RWPE1 (cell line): ENCODE results near the gene OGDH.
A peak's percentile ranks its signal among the peaks of the same experiment; 100 is the strongest.

Experiments used
- CTCF ChIA-PET: fragments of 350-600 bp; sonication (Branson Sonifier 250); formaldehyde crosslinking; extraction: SDS; loops from one replicate; lab custom pipeline; 2021; lab: Yijun Ruan, JAX
- POLR2A ChIA-PET: fragments of 400-600 bp; formaldehyde crosslinking; extraction: SDS; loops from one replicate; lab custom pipeline; 2020; ENCODE audit warnings: antibody characterized with exemption; ENCODE audit not compliant: low non-redundant PET; lab: Yijun Ruan, JAX
- DNase-seq: peaks from one replicate; pipeline ENCODE4 v3.0.0; 2012; ENCODE audit warnings: low spot score
- H3K27ac ChIP-seq: fragments of 450-650 bp; 2 replicates; pipeline ENCODE4 v1.5.1; 2017
- TF ChIP-seq, protein P1 (sequence below): fragments of 450-650 bp; conservative IDR thresholded peaks from 2 replicates; pipeline ENCODE4 v1.5.1; 2017; ENCODE audit warnings: low read depth, mild to moderate bottlenecking

Gene OGDH

GRCh38 chr7:44647981-44648714 lies 41.7 kb downstream of the OGDH start:
- POLR2A ChIA-PET = no interaction called here
- TF ChIP-seq, protein P1, sequence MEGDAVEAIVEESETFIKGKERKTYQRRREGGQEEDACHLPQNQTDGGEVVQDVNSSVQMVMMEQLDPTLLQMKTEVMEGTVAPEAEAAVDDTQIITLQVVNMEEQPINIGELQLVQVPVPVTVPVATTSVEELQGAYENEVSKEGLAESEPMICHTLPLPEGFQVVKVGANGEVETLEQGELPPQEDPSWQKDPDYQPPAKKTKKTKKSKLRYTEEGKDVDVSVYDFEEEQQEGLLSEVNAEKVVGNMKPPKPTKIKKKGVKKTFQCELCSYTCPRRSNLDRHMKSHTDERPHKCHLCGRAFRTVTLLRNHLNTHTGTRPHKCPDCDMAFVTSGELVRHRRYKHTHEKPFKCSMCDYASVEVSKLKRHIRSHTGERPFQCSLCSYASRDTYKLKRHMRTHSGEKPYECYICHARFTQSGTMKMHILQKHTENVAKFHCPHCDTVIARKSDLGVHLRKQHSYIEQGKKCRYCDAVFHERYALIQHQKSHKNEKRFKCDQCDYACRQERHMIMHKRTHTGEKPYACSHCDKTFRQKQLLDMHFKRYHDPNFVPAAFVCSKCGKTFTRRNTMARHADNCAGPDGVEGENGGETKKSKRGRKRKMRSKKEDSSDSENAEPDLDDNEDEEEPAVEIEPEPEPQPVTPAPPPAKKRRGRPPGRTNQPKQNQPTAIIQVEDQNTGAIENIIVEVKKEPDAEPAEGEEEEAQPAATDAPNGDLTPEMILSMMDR = no peak
- H3K27ac ChIP-seq = peak overlapping the region; percentile 32
- CTCF ChIA-PET = no interaction called here
- no peak for DNase-seq

DNA sequence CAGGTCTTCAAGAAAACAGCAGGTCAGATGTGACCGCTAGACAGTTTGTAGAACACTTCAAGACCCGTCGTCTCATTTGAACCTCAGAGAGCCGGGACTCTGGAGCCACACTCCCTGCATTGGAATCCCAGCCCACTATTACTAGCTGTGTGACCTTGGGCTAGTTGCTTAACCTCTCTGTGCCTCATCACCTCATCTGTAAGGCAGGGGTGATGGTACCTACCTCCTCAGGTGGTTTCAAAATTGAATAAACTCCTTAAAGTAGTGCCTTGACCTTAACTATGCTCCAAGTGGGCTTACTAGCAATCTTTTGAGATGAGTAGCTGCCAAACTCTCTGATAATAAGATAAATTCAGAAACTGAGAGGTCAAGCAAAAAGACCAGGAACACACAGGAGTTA lies 43.8 kb downstream of the OGDH start:
- ChIA-PET CTCF (interaction anchor here (0.6 kb wide), 1 partner anchor 587 kb away, joined by 3 read pairs; no protein-coding TSS in a partner anchor), POLR2A (no interaction called here)
- TF ChIP-seq, protein P1 = no peak
- H3K27ac ChIP-seq = peak overlapping the region; percentile 56; the same call in 1 of the 2 replicates
- no peak for DNase-seq

- no peak for DNase-seq
- CTCF ChIA-PET = no interaction called here
- TF ChIP-seq, protein P1 = no peak
- POLR2A ChIA-PET = no interaction called here
- peak overlapping the region; percentile 56 for H3K27ac ChIP-seq
These were observed 44.3 kb downstream of the OGDH start for GRCh38 chr7:44650772-44651171.

GRCh38 chr7:44652535-44652934 lies 46.1 kb downstream of the OGDH start:
- TF ChIP-seq, protein P1 = no peak
- no peak overlapping the region for H3K27ac ChIP-seq
- POLR2A ChIA-PET = no interaction called here

GRCh38 chr7:44654255-44654796 lies 47.9 kb downstream of the OGDH start:
- DNase-seq = no peak
- H3K27ac ChIP-seq = no peak overlapping the region
- TF ChIP-seq, protein P1 = no peak
- CTCF ChIA-PET = interaction anchor here (1.2 kb wide), 1 partner anchor 16 kb away, joined by 5 read pairs; no protein-coding TSS in a partner anchor
- POLR2A ChIA-PET = no interaction called here

More at GRCh38 chr7:44652535-44652934, 46.1 kb downstream of the OGDH start:
- CTCF ChIA-PET = interaction anchor here (0.7 kb wide), 1 partner anchor 66 kb away, joined by 4 read pairs; no protein-coding TSS in a partner anchor
- DNase-seq = no peak

- TF ChIP-seq, protein P1 = no peak
- peak overlapping the region; percentile 17; the same call in 1 of the 2 replicates for H3K27ac ChIP-seq
- no peak for DNase-seq
- ChIA-PET CTCF (interaction anchor here (0.7 to 1.2 kb wide), 2 partner anchors 17 to 210 kb away, joined by 4 to 5 read pairs; no protein-coding TSS in a partner anchor), POLR2A (no interaction called here)
These were observed 48.9 kb downstream of the OGDH start for GRCh38 chr7:44655341-44655740.
